H9 (cell line): Measurements from ENCODE around the gene IRF4. TPM values are rescaled to one million over a fixed set of nuclear protein-coding genes. Genes with fewer than 3 reads are reported as not detected.

Source experiments
- DNase-seq: peaks from one replicate; pipeline ENCODE4 v3.0.0-alpha.2; 2017
- H2AFZ ChIP-seq: one replicate; pipeline ENCODE4 v1.6.1; 2013; ENCODE audit warnings: mild to moderate bottlenecking, low read length, control low read depth, moderate library complexity
- H2AK5ac ChIP-seq: 2 replicates; pipeline ENCODE4 v1.6.1; 2013; ENCODE audit warnings: low read length, control low read depth, mixed read lengths; ENCODE audit not compliant: insufficient read length
- H2BK120ac ChIP-seq: one replicate; pipeline ENCODE4 v1.6.1; 2013; ENCODE audit warnings: low read depth, mild to moderate bottlenecking, low read length, control low read depth, inconsistent platforms; ENCODE audit not compliant: poor library complexity, severe bottlenecking
- H2BK12ac ChIP-seq: 2 replicates; pipeline ENCODE4 v1.6.1; 2013; ENCODE audit warnings: low read length, control low read depth, mixed read lengths, low read depth; ENCODE audit not compliant: insufficient read length
- H2BK15ac ChIP-seq: 2 replicates; pipeline ENCODE4 v1.6.1; 2013; ENCODE audit warnings: low read depth, low read length, control low read depth
- H2BK20ac ChIP-seq: one replicate; pipeline ENCODE4 v1.6.1; 2013; ENCODE audit warnings: low read depth, mild to moderate bottlenecking, low read length, control low read depth, inconsistent platforms; ENCODE audit not compliant: poor library complexity, severe bottlenecking
- H2BK5ac ChIP-seq: 2 replicates; pipeline ENCODE4 v1.6.1; 2013; ENCODE audit warnings: low read length, control low read depth, mixed read lengths; ENCODE audit not compliant: insufficient read length
- H3K14ac ChIP-seq: 2 replicates; pipeline ENCODE4 v1.6.1; 2013; ENCODE audit warnings: low read length, control low read depth; ENCODE audit not compliant: insufficient read depth
- H3K18ac ChIP-seq: 2 replicates; pipeline ENCODE4 v1.6.1; 2013; ENCODE audit warnings: low read depth, mild to moderate bottlenecking, mixed read lengths, low read length, control low read depth; ENCODE audit not compliant: insufficient read length
- H3K23ac ChIP-seq: 2 replicates; pipeline ENCODE4 v1.6.1; 2013; ENCODE audit warnings: low read length, control low read depth, mixed read lengths, low read depth; ENCODE audit not compliant: insufficient read length
- H3K23me2 ChIP-seq: 2 replicates; pipeline ENCODE4 v1.6.1; 2013; ENCODE audit warnings: low read depth, mild to moderate bottlenecking, mixed read lengths, low read length, control low read depth; ENCODE audit not compliant: insufficient read length, poor library complexity, severe bottlenecking
- H3K27ac ChIP-seq: 2 replicates; pipeline ENCODE4 v1.5.1; 2013; ENCODE audit warnings: low read length, control low read depth, mixed read lengths, low read depth; ENCODE audit not compliant: insufficient read length
- H3K27me3 ChIP-seq: 2 replicates; pipeline ENCODE4 v1.6.1; 2013; ENCODE audit warnings: low read length, control low read depth, inconsistent platforms; ENCODE audit not compliant: insufficient read depth
- H3K4ac ChIP-seq: 2 replicates; pipeline ENCODE4 v1.6.1; 2013; ENCODE audit warnings: low read depth, mild to moderate bottlenecking, control low read depth, inconsistent platforms, low read length, moderate library complexity
- H3K4me1 ChIP-seq: 2 replicates; pipeline ENCODE4 v1.6.1; 2013; ENCODE audit warnings: low read length, control low read depth, inconsistent platforms; ENCODE audit not compliant: insufficient read depth
- H3K4me2 ChIP-seq: 2 replicates; pipeline ENCODE4 v1.6.1; 2013; ENCODE audit warnings: low read length, control low read depth, mixed read lengths; ENCODE audit not compliant: insufficient read length, insufficient read depth
- H3K56ac ChIP-seq: 2 replicates; pipeline ENCODE4 v1.6.1; 2013; ENCODE audit warnings: low read depth, mild to moderate bottlenecking, mixed read lengths, low read length, control low read depth; ENCODE audit not compliant: insufficient read length
- H3K79me1 ChIP-seq: 2 replicates; pipeline ENCODE4 v1.6.1; 2013; ENCODE audit warnings: low read depth, mild to moderate bottlenecking, moderate library complexity, low read length, control low read depth, inconsistent platforms; ENCODE audit not compliant: insufficient read depth, poor library complexity, severe bottlenecking
- H3K79me2 ChIP-seq: 2 replicates; pipeline ENCODE4 v1.6.1; 2013; ENCODE audit warnings: low read length, control low read depth, inconsistent platforms; ENCODE audit not compliant: insufficient read depth
- H3K9ac ChIP-seq: 2 replicates; pipeline ENCODE4 v1.6.1; 2013; ENCODE audit warnings: low read length, control low read depth, mixed read lengths; ENCODE audit not compliant: insufficient read length; ENCODE audit errors: extremely low read depth
- H3K9me3 ChIP-seq: one replicate; pipeline ENCODE4 v1.6.1; 2013; ENCODE audit warnings: low read depth, low read length, inconsistent platforms; ENCODE audit not compliant: control insufficient read depth
- H3T11ph ChIP-seq: one replicate; pipeline ENCODE4 v1.6.1; 2013; ENCODE audit warnings: mild to moderate bottlenecking, low read length, control low read depth, inconsistent platforms
- H4K20me1 ChIP-seq: one replicate; pipeline ENCODE4 v1.6.1; 2013; ENCODE audit not compliant: control insufficient read depth, insufficient read length, insufficient read depth
- H4K5ac ChIP-seq: 2 replicates; pipeline ENCODE4 v1.6.1; 2013; ENCODE audit warnings: low read depth, mild to moderate bottlenecking, mixed read lengths, low read length, control low read depth; ENCODE audit not compliant: insufficient read length
- H4K8ac ChIP-seq: replicated peaks from 2 replicates; pipeline ENCODE4 v1.6.1; 2013; ENCODE audit warnings: low read length, control low read depth, mixed read lengths, low read depth; ENCODE audit not compliant: insufficient read length
- H4K91ac ChIP-seq: 2 replicates; pipeline ENCODE4 v1.6.1; 2013; ENCODE audit warnings: low read depth, mild to moderate bottlenecking, moderate library complexity, mixed read lengths, low read length, control low read depth; ENCODE audit not compliant: insufficient read length
- H3K27ac Mint-ChIP-seq, 3 experiments: 2 replicates in 2 of 3; 3 replicates in 1 of 3; pipeline ENCODE4 v1.8.0; 2020 to 2021; ENCODE audit warnings: mixed read lengths in 3 of 3, mild to moderate bottlenecking in 1 of 3, moderate library complexity in 1 of 3
- H3K27me3 Mint-ChIP-seq: 2 replicates; pipeline ENCODE4 v1.8.0; 2021; ENCODE audit warnings: low read depth, mild to moderate bottlenecking, moderate library complexity, mixed read lengths
- H3K36me3 Mint-ChIP-seq, 3 experiments: 2 replicates in 2 of 3; 3 replicates in 1 of 3; pipeline ENCODE4 v1.8.0; 2020 to 2021; ENCODE audit warnings: low read depth in 3 of 3, mixed read lengths in 3 of 3; ENCODE audit not compliant: insufficient read depth in 1 of 3
- H3K4me1 Mint-ChIP-seq, 2 experiments: 2 replicates each; pipeline ENCODE4 v1.8.0; 2020; ENCODE audit warnings: mixed read lengths in 2 of 2
- H3K4me3 Mint-ChIP-seq, 2 experiments: 2 replicates in 1 of 2; 3 replicates in 1 of 2; pipeline ENCODE4 v1.8.0; 2020 to 2021; ENCODE audit warnings: mild to moderate bottlenecking in 2 of 2, mixed read lengths in 2 of 2, moderate library complexity in 1 of 2
- H3K9me3 Mint-ChIP-seq, 2 experiments: 2 replicates in 1 of 2; 3 replicates in 1 of 2; pipeline ENCODE4 v1.8.0; 2020; ENCODE audit warnings: mild to moderate bottlenecking in 2 of 2, mixed read lengths in 2 of 2, moderate library complexity in 1 of 2
- WGBS: extraction: QIAGEN DNeasy Blood & Tissue Kit; methylation state at CpG from one replicate; pipeline ENCODE4 v1.1.7; 2013; ENCODE audit warnings: missing lambda C conversion rate, low lambda C conversion rate, mixed read lengths; ENCODE audit not compliant: insufficient read length; ENCODE audit errors: extremely low coverage; 5-methylcytosine and 5-hydroxymethylcytosine counted together
- total RNA-seq: library from RNA; stranded (reverse); gene quantifications from 2 replicates; pipeline ENCODE4 v1.2.1, GENCODE V29; 2021
- TF ChIP-seq, protein P1 (sequence below): fragments of 200-600 bp; sonication (generic); conservative IDR thresholded peaks from 3 replicates; pipeline ENCODE4 v1.8.0; 2021; ENCODE audit warnings: antibody characterized with exemption, mild to moderate bottlenecking

Gene IRF4
- total RNA-seq, 1 experiment from 2014 or later = 0.31 TPM

- Histone ChIP-seq H3K18ac (no peak overlapping the region), H3K23ac (no peak overlapping the region), H2BK120ac (no peak overlapping the region), H4K20me1 (no peaks in the 10 kb centered on the region), H3K4me1 (no peaks in the 10 kb centered on the region), H3K79me2 (no peaks in the 10 kb centered on the region), H2BK20ac (no peak overlapping the region), H3K9me3 (peaks cover 51% of the 10 kb centered on the region), H2AFZ (no peak overlapping the region), H3K79me1 (no peaks in the 10 kb centered on the region), H4K5ac (no peak overlapping the region), H4K8ac (no peak overlapping the region), H3K4ac (no peak overlapping the region), H2BK12ac (no peak overlapping the region), H3K9ac (no peak overlapping the region), H3K14ac (no peak overlapping the region), H3K23me2 (peaks cover 4% of the 10 kb centered on the region), H3K27ac (no peak overlapping the region), H3K56ac (no peak overlapping the region), H3K27me3 (no peaks in the 10 kb centered on the region), H2AK5ac (no peak overlapping the region), H2BK5ac (no peak overlapping the region), H4K91ac (no peak overlapping the region), H3T11ph (no peak overlapping the region), H3K4me2 (no peak overlapping the region), H2BK15ac (no peak overlapping the region)
- WGBS = no CpG with 5 or more reads among the region's 17 CpGs
- peaks cover 0 to 8% (median 5%) of the 10 kb centered on the region in 3 experiments; a peak in 5 of 7 replicates for H3K36me3 Mint-ChIP-seq
- TF ChIP-seq, protein P1, sequence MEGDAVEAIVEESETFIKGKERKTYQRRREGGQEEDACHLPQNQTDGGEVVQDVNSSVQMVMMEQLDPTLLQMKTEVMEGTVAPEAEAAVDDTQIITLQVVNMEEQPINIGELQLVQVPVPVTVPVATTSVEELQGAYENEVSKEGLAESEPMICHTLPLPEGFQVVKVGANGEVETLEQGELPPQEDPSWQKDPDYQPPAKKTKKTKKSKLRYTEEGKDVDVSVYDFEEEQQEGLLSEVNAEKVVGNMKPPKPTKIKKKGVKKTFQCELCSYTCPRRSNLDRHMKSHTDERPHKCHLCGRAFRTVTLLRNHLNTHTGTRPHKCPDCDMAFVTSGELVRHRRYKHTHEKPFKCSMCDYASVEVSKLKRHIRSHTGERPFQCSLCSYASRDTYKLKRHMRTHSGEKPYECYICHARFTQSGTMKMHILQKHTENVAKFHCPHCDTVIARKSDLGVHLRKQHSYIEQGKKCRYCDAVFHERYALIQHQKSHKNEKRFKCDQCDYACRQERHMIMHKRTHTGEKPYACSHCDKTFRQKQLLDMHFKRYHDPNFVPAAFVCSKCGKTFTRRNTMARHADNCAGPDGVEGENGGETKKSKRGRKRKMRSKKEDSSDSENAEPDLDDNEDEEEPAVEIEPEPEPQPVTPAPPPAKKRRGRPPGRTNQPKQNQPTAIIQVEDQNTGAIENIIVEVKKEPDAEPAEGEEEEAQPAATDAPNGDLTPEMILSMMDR = no peak
- H3K4me3 Mint-ChIP-seq = no peak overlapping the region
- no peaks in the 10 kb centered on the region for H3K4me1 Mint-ChIP-seq
- H3K9me3 Mint-ChIP-seq = peaks cover 46 to 49% of the 10 kb centered on the region in 2 experiments
- DNase-seq = peak; percentile 22
- no peak overlapping the region; a peak in 1 of 7 replicates for H3K27ac Mint-ChIP-seq
- H3K27me3 Mint-ChIP-seq = peaks cover 54% of the 10 kb centered on the region
These were observed 9.7 kb upstream of the IRF4 start for GRCh38 chr6:381742-382461.
